B cell (primary cell): ENCODE data around the gene KCTD5.

Source experiments
- EZH2 ChIP-seq: IDR thresholded peaks from 2 replicates; pipeline ENCODE4 v1.6.1; 2012; ENCODE audit warnings: borderline replicate concordance, low read depth, mild to moderate bottlenecking, moderate library complexity, low read length; ENCODE audit not compliant: insufficient read depth, poor library complexity, severe bottlenecking
- TF ChIP-seq, protein P1 (sequence below): fragments of 200-600 bp; IDR thresholded peaks from one replicate; pipeline ENCODE4 v1.8.0; 2022; ENCODE audit warnings: antibody characterized with exemption, mild to moderate bottlenecking

DNA sequence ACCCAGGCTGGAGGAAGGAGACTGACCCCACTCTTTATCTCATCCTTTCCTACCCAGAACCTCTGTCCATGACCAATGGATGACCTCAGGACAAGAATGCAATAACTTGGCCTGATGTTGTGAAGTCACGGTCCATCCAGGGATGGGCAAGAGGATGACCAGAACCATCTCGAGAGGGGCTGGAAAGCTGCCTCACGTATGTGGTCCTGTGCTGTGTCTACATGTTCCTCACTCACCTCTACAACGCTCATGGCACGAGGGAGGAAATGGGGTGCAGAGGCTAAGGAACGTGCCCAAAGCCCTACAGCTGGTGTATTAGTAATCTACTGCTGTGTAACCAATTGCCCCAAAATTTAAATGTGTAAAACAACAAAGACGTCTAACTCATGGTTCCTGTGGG, 7.3 kb upstream of the KCTD5 start:
- TF ChIP-seq, protein P1, sequence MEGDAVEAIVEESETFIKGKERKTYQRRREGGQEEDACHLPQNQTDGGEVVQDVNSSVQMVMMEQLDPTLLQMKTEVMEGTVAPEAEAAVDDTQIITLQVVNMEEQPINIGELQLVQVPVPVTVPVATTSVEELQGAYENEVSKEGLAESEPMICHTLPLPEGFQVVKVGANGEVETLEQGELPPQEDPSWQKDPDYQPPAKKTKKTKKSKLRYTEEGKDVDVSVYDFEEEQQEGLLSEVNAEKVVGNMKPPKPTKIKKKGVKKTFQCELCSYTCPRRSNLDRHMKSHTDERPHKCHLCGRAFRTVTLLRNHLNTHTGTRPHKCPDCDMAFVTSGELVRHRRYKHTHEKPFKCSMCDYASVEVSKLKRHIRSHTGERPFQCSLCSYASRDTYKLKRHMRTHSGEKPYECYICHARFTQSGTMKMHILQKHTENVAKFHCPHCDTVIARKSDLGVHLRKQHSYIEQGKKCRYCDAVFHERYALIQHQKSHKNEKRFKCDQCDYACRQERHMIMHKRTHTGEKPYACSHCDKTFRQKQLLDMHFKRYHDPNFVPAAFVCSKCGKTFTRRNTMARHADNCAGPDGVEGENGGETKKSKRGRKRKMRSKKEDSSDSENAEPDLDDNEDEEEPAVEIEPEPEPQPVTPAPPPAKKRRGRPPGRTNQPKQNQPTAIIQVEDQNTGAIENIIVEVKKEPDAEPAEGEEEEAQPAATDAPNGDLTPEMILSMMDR: no peak
- no peak for TF ChIP-seq EZH2
